Gastroesophageal sphincter (tissue), 4 donors: ENCODE measurements around the gene BANK1. TPM values are rescaled to one million over a fixed set of nuclear protein-coding genes. Genes with fewer than 3 reads are reported as not detected.

ENCODE experiments used
- ATAC-seq: fragments of 150-250 bp; one replicate; pipeline ENCODE4 v1.9.1; 2016; ENCODE audit warnings: mild to moderate bottlenecking, moderate library complexity
- H3K27ac ChIP-seq, 4 donors: fragments of 200-600 bp; sonication (generic) in 3 of 4; 1 replicate in 3 of 4; 2 replicates in 1 of 4; pipeline ENCODE4 v1.5.1; 2016 to 2019
- H3K27me3 ChIP-seq: fragments of 200-600 bp; sonication (generic); one replicate; pipeline ENCODE4 v1.5.1; 2019
- H3K36me3 ChIP-seq, 2 donors: fragments of 200-600 bp; sonication (generic); one replicate each; pipeline ENCODE4 v1.5.1; 2019; ENCODE audit warnings: control low read depth in 1 of 2
- H3K4me1 ChIP-seq, 3 donors: fragments of 200-600 bp; sonication (generic); 1 replicate in 2 of 3; 2 replicates in 1 of 3; pipeline ENCODE4 v1.5.1; 2016 to 2019; ENCODE audit warnings: control low read depth in 2 of 3
- H3K4me3 ChIP-seq, 2 donors: fragments of 200-600 bp; sonication (generic); one replicate each; pipeline ENCODE4 v1.5.1; 2019; ENCODE audit warnings: mild to moderate bottlenecking in 1 of 2, moderate library complexity in 1 of 2
- H3K9me3 ChIP-seq, 3 donors: fragments of 200-600 bp; sonication (generic); one replicate each; pipeline ENCODE4 v1.5.1; 2017 to 2019; ENCODE audit warnings: control low read depth in 2 of 3
- EP300 ChIP-seq: sonication (generic); formaldehyde crosslinking; IDR thresholded peaks from one replicate; pipeline ENCODE4 v1.6.1; 2017; ENCODE audit warnings: antibody characterized with exemption, mild to moderate bottlenecking
- POLR2A ChIP-seq, 2 donors: fragments of 450-650 bp; IDR thresholded peaks; one replicate each; pipeline ENCODE4 v1.6.1; 2017; ENCODE audit warnings: antibody characterized with exemption in 2 of 2, mild to moderate bottlenecking in 2 of 2, moderate library complexity in 1 of 2
- POLR2AphosphoS5 ChIP-seq: sonication (generic); formaldehyde crosslinking; IDR thresholded peaks from one replicate; pipeline ENCODE4 v1.6.1; 2017; ENCODE audit warnings: antibody characterized with exemption
- WGBS, 2 donors: methylation state at CpG; one replicate each; pipeline ENCODE4 v1.1.5; 2018; ENCODE audit warnings: low coverage in 1 of 2; 5-methylcytosine and 5-hydroxymethylcytosine counted together
- total RNA-seq, 4 donors: library from RNA; depleted of rRNA; stranded (reverse); fragments of >200 nt; gene quantifications; one replicate each; pipeline ENCODE4 v1.1.0, GENCODE V29; 2016
- TF ChIP-seq, protein P1 (sequence below), 4 experiments: fragments of 200-600 bp in 2 of 4; fragments of 450-650 bp in 2 of 4; sonication (generic) in 1 of 4; IDR thresholded peaks; one replicate each; pipeline ENCODE4 v1.5.1; 2017 to 2019; ENCODE audit warnings: antibody characterized with exemption in 4 of 4, mild to moderate bottlenecking in 2 of 4, moderate library complexity in 2 of 4

BANK1 gene
- total RNA-seq, 4 donors from 2014 or later = 0.62 to 4.6 (median 0.81) TPM

DNA sequence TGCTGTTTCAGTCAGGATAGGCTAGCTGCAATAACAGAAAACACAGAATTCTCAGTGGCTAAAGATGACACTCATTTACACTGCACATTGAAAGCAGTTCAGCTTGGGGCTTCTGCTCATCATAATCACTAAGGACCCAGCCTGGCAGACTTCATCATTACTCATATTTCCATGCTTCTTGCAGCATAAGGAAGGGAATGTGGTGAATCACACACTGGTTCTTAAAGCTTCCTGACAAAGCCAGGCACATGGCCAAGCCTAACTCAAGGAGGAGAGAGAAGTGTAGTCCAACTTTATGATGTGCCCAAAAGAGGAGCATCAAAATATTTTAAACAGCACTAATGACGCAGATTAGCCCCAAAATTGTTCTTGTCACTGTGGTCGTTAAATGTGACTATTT lies 186.5 kb downstream of the BANK1 start:
- TF ChIP-seq, protein P1, sequence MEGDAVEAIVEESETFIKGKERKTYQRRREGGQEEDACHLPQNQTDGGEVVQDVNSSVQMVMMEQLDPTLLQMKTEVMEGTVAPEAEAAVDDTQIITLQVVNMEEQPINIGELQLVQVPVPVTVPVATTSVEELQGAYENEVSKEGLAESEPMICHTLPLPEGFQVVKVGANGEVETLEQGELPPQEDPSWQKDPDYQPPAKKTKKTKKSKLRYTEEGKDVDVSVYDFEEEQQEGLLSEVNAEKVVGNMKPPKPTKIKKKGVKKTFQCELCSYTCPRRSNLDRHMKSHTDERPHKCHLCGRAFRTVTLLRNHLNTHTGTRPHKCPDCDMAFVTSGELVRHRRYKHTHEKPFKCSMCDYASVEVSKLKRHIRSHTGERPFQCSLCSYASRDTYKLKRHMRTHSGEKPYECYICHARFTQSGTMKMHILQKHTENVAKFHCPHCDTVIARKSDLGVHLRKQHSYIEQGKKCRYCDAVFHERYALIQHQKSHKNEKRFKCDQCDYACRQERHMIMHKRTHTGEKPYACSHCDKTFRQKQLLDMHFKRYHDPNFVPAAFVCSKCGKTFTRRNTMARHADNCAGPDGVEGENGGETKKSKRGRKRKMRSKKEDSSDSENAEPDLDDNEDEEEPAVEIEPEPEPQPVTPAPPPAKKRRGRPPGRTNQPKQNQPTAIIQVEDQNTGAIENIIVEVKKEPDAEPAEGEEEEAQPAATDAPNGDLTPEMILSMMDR (IDR thresholded peaks at IDR 0.05) = no peak
- no peak for TF ChIP-seq EP300
- no peak for TF ChIP-seq POLR2A (IDR thresholded peaks at IDR 0.05)
- no peak for TF ChIP-seq POLR2AphosphoS5
- ATAC-seq = no peak
- no peaks in the 10 kb centered on the region for H3K9me3 ChIP-seq
- H3K36me3 ChIP-seq = no peaks in the 10 kb centered on the region
- no peak overlapping the region for H3K27ac ChIP-seq
- H3K4me1 ChIP-seq = no peaks in the 10 kb centered on the region
- H3K4me3 ChIP-seq = no peak overlapping the region
- no peaks in the 10 kb centered on the region for H3K27me3 ChIP-seq
- whole genome bisulfite sequencing, 2 donors = 13 to 28% methylated on average over 2 of the region's 2 CpGs

- Histone ChIP-seq H3K27me3 (no peaks in the 10 kb centered on the region), H3K27ac (no peak overlapping the region), H3K4me1 (no peaks in the 10 kb centered on the region), H3K9me3 (no peaks in the 10 kb centered on the region), H3K36me3 (no peaks in the 10 kb centered on the region), H3K4me3 (no peak overlapping the region)
- TF ChIP-seq, protein P1 (IDR thresholded peaks at IDR 0.05) = no peak
- TF ChIP-seq EP300 = no peak
- TF ChIP-seq POLR2AphosphoS5 = no peak
- TF ChIP-seq POLR2A (IDR thresholded peaks at IDR 0.05) = no peak
- no peak for ATAC-seq
- 18 to 60% methylated on average over 1 of the region's 1 CpG for WGBS, 2 donors
Observed at GRCh38 chr4:101981756-101982155, 191.2 kb downstream of the BANK1 start.

- no peak overlapping the region for H3K4me3 ChIP-seq
- H3K27ac ChIP-seq = no peak overlapping the region
- H3K36me3 ChIP-seq = no peaks in the 10 kb centered on the region
- TF ChIP-seq POLR2A (IDR thresholded peaks at IDR 0.05) = no peak
- no peak for TF ChIP-seq POLR2AphosphoS5
- TF ChIP-seq, protein P1 (IDR thresholded peaks at IDR 0.05) = no peak
- TF ChIP-seq EP300 = no peak
- H3K9me3 ChIP-seq = no peaks in the 10 kb centered on the region
- 71 to 74% methylated on average over 1 of the region's 1 CpG for WGBS, 2 donors
- H3K27me3 ChIP-seq = no peaks in the 10 kb centered on the region
- H3K4me1 ChIP-seq = no peaks in the 10 kb centered on the region
- no peak for ATAC-seq
Observed at GRCh38 chr4:101983835-101984234, 193.3 kb downstream of the BANK1 start.

- Histone ChIP-seq H3K27ac (no peak overlapping the region), H3K27me3 (no peaks in the 10 kb centered on the region), H3K36me3 (no peaks in the 10 kb centered on the region), H3K4me1 (no peaks in the 10 kb centered on the region), H3K4me3 (no peak overlapping the region), H3K9me3 (no peaks in the 10 kb centered on the region)
- TF ChIP-seq POLR2A (IDR thresholded peaks at IDR 0.05) (no peak), POLR2AphosphoS5 (no peak), EP300 (no peak)
- TF ChIP-seq, protein P1 (IDR thresholded peaks at IDR 0.05) = no peak
- WGBS, 2 donors = 48 to 65% methylated on average over 3 of the region's 5 CpGs
- no peak for ATAC-seq
Observed at GRCh38 chr4:101987623-101988243, 197.2 kb downstream of the BANK1 start.

- Histone ChIP-seq H3K27ac (no peak overlapping the region), H3K36me3 (no peaks in the 10 kb centered on the region), H3K27me3 (no peaks in the 10 kb centered on the region), H3K9me3 (no peaks in the 10 kb centered on the region), H3K4me1 (peaks cover 0 to 7% (median 2%) of the 10 kb centered on the region in 3 donors), H3K4me3 (no peak overlapping the region)
- ATAC-seq = no peak
- 89 to 94% methylated on average over 3 of the region's 3 CpGs for WGBS, 2 donors
- TF ChIP-seq EP300 (no peak), POLR2A (IDR thresholded peaks at IDR 0.05) (no peak), POLR2AphosphoS5 (no peak)
- TF ChIP-seq, protein P1 (IDR thresholded peaks at IDR 0.05) = no peak
Observed at GRCh38 chr4:101989551-101989950, 199.0 kb downstream of the BANK1 start.
